MCF 10A (cell line): ENCODE measurements around the gene IMPDH2. TPM values are rescaled to one million over a fixed set of nuclear protein-coding genes. Genes with fewer than 3 reads are reported as not detected.

ENCODE experiments used
- BruUV-seq: library from RNA; stranded (reverse); fragments of 400-500 nt; replicated peaks from 2 replicates; lab custom pipeline; 2021; lab: Mats Ljungman, UMichigan
- CTCF ChIA-PET: fragments of 300-600 bp; sonication (Branson Sonifier 250); formaldehyde crosslinking; extraction: SDS; loops from one replicate; lab custom pipeline; 2021; ENCODE audit warnings: antibody characterized with exemption, inconsistent platforms; lab: Yijun Ruan, JAX
- POLR2A ChIA-PET: fragments of 300-600, 350-650 bp; sonication (Branson Sonifier 250); formaldehyde crosslinking; extraction: SDS; loops from one replicate; lab custom pipeline; 2020; ENCODE audit warnings: antibody characterized with exemption, inconsistent platforms; lab: Yijun Ruan, JAX
- DNase-seq: peaks from one replicate; pipeline ENCODE4 v3.0.0-alpha.2; 2018; ENCODE audit not compliant: unreplicated experiment
- H3K27ac Mint-ChIP-seq: one replicate; pipeline ENCODE4 v1.8.0; 2022; ENCODE audit warnings: mild to moderate bottlenecking, low read depth, mixed read lengths; ENCODE audit not compliant: unreplicated experiment
- H3K27me3 Mint-ChIP-seq: one replicate; pipeline ENCODE4 v1.8.0; 2022; ENCODE audit warnings: mixed read lengths; ENCODE audit not compliant: insufficient read depth, unreplicated experiment
- H3K36me3 Mint-ChIP-seq: one replicate; pipeline ENCODE4 v1.8.0; 2022; ENCODE audit warnings: mild to moderate bottlenecking, moderate library complexity, mixed read lengths; ENCODE audit not compliant: insufficient read depth, unreplicated experiment
- H3K4me1 Mint-ChIP-seq: one replicate; pipeline ENCODE4 v1.8.0; 2022; ENCODE audit warnings: mixed read lengths; ENCODE audit not compliant: insufficient read depth, unreplicated experiment
- H3K4me3 Mint-ChIP-seq: one replicate; pipeline ENCODE4 v1.8.0; 2022; ENCODE audit warnings: mild to moderate bottlenecking, moderate library complexity, mixed read lengths; ENCODE audit not compliant: unreplicated experiment
- H3K9me3 Mint-ChIP-seq: one replicate; pipeline ENCODE4 v1.8.0; 2022; ENCODE audit warnings: mixed read lengths; ENCODE audit not compliant: unreplicated experiment
- intact Hi-C: fragments of 100-400 bp; cut with micrococcal nuclease; formaldehyde crosslinking; loops from 2 replicates; pipeline ENCODE4 v1.14.1; 2022
- total RNA-seq: library from RNA; stranded (reverse); gene quantifications from 2 replicates; pipeline ENCODE4 v1.2.3, GENCODE V29; 2022
- TF ChIP-seq, protein P1 (sequence below): fragments of 200-600 bp; IDR thresholded peaks from one replicate; pipeline ENCODE4 v1.8.0; 2022; ENCODE audit warnings: antibody characterized with exemption, mild to moderate bottlenecking; ENCODE audit not compliant: unreplicated experiment

Gene IMPDH2
- total RNA-seq, 1 experiment from 2014 or later = 476 TPM

DNA sequence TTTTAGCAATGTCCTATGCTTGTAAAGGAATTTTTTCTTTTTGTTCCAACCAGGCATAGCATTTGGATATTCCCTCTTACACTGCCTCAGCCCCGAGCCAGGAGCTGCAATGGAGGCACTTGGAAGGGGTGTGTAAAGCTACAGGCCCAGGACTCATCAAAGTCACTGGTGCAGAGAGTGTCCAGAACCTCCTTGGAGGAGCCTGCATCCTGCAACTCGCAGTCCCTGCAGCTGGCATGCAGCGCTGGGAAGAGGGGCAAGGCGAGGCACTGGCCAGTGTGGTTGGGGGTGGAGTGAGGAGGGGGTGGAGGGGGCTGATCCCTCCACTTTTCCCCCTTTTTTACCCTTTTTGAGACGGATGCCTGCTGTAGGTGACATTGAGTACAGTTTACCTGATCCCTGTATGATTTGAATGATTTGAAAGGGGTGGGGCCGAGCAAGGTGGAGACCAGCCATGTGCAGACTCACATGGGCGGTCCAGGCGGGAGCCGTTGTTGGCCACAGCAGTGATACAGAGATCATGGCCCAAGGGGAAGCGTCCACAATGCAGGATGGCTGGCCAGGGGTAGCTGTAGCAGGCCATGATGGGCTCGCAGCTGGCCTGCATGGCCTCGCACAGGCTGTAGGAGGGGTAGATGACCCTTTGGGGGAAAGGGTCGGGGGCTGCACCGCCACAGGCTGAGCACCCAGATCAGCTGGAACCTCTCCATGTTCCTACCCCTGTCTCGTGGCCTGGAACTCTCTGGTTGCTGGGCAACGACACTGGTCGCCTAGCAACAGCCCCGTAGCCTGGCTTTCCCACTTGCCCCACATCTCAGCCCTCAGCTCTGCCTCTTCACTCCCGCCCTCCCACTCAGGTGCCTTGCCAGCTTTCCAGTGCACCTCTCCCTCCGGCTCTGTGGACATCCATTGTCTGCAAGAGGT, 31.2 kb downstream of the IMPDH2 start:
- H3K27me3 Mint-ChIP-seq = no peaks in the 10 kb centered on the region
- DNase-seq = no peak
- intact Hi-C loops = no loop called here
- no peaks in the 10 kb centered on the region for H3K9me3 Mint-ChIP-seq
- H3K36me3 Mint-ChIP-seq = peaks cover 14% of the 10 kb centered on the region
- H3K4me1 Mint-ChIP-seq = no peaks in the 10 kb centered on the region
- TF ChIP-seq, protein P1, sequence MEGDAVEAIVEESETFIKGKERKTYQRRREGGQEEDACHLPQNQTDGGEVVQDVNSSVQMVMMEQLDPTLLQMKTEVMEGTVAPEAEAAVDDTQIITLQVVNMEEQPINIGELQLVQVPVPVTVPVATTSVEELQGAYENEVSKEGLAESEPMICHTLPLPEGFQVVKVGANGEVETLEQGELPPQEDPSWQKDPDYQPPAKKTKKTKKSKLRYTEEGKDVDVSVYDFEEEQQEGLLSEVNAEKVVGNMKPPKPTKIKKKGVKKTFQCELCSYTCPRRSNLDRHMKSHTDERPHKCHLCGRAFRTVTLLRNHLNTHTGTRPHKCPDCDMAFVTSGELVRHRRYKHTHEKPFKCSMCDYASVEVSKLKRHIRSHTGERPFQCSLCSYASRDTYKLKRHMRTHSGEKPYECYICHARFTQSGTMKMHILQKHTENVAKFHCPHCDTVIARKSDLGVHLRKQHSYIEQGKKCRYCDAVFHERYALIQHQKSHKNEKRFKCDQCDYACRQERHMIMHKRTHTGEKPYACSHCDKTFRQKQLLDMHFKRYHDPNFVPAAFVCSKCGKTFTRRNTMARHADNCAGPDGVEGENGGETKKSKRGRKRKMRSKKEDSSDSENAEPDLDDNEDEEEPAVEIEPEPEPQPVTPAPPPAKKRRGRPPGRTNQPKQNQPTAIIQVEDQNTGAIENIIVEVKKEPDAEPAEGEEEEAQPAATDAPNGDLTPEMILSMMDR = no peak
- no TSS peak for BruUV-seq
- H3K4me3 Mint-ChIP-seq = no peak overlapping the region
- H3K27ac Mint-ChIP-seq = no peak overlapping the region
- ChIA-PET CTCF (interaction anchor here (0.6 to 1.9 kb wide), 3 partner anchors 10 to 410 kb away, joined by 3 to 12 read pairs (median 4); partner anchors contain the start of gene WDR6), POLR2A (interaction anchor here (1.3 to 2.6 kb wide), 2 partner anchors 10 to 11 kb away, joined by 3 to 12 read pairs; partner anchors contain the start of gene WDR6)

DNA sequence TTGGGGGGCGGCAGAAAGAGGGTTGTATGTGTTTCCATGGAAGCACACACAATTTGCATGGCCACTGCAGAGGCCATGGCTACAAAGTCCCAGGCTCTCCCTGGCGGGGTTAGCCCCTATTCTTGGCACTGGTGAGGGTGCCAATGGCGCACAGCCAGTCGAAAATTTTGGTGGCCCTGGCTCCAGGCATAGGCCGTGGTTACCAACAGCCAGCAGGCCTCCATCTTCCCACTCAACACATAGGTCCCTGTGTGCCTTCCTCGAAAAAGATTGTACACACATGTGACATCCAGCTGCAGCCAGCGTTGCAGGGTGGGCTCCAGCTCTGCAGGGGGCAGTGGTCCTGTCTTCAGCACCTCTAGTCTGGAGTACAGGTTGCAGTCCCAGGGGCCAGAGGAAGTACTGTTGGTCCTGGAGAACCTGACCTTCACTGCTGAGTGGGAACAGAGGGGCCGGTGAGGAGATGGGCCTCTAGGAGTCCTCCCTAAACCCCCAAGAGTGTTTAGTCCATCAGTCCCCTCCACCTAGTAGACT, 32.0 kb downstream of the IMPDH2 start:
- no peaks in the 10 kb centered on the region for H3K9me3 Mint-ChIP-seq
- H3K27ac Mint-ChIP-seq = no peak overlapping the region
- CTCF ChIA-PET = interaction anchor here (1.9 kb wide), 1 partner anchor 10 kb away, joined by 12 read pairs; no protein-coding TSS in a partner anchor
- POLR2A ChIA-PET = interaction anchor here (0.9 to 2.6 kb wide), 2 partner anchors 10 to 20 kb away, joined by 3 to 12 read pairs; partner anchors contain the start of gene WDR6
- H3K27me3 Mint-ChIP-seq = no peaks in the 10 kb centered on the region
- TF ChIP-seq, protein P1 = no peak
- DNase-seq = no peak
- H3K4me1 Mint-ChIP-seq = no peaks in the 10 kb centered on the region
- intact Hi-C loops = no loop called here
- H3K4me3 Mint-ChIP-seq = no peak overlapping the region
- BruUV-seq = no TSS peak
- peaks cover 14% of the 10 kb centered on the region for H3K36me3 Mint-ChIP-seq

DNA sequence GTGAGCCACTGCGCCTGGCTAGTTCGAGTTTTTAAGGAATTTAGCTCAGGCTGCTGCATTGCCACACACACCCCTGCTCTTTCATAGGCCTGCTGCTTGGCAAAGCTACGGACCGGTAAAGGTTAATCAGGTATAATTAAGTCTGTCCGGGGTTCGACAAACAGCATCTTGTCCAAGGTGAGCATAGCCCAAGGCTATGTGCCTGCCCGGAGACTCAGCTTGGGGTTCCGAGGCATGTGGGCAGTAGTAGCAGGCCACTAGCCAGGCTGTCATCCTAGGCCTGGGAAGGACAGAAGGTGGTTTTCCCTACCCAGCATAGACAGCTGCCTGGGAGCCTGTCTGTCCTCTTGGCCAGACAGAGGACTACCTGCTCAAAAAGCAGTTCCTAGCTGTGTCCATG, 32.6 kb downstream of the IMPDH2 start:
- Mint-ChIP-seq H3K9me3 (no peaks in the 10 kb centered on the region), H3K27ac (no peak overlapping the region), H3K36me3 (peaks cover 14% of the 10 kb centered on the region), H3K4me1 (peaks cover 4% of the 10 kb centered on the region), H3K27me3 (no peaks in the 10 kb centered on the region), H3K4me3 (no peak overlapping the region)
- no peak for DNase-seq
- no TSS peak for BruUV-seq
- ChIA-PET CTCF (interaction anchor here (1.9 kb wide), 1 partner anchor 10 kb away, joined by 12 read pairs; no protein-coding TSS in a partner anchor), POLR2A (interaction anchor here (0.9 to 2.6 kb wide), 2 partner anchors 11 to 20 kb away, joined by 3 to 12 read pairs; partner anchors contain the start of gene WDR6)
- TF ChIP-seq, protein P1 = no peak
- intact Hi-C loops = no loop called here

DNA sequence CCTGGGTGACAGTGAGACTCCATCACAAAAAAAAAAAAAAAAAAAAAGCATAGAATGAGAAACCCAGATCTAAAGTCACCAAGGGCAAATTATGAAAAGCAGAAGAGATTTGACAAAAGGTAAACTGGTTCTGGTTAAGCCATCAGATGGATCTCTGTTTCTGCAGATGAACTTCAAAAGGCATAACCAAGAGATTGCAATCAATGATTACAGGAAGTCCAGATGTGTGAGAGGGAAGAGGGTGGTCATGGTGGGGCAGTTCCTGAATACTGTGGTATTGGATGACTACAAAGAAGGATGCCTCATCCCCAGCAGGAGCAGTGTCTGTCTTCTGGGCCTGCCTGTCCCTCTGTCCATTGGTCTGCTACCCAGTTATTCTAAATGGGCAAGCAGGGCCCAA, 35.4 kb downstream of the IMPDH2 start:
- ChIA-PET POLR2A (interaction anchor here (1.2 to 7.4 kb wide), 3 partner anchors 13 to 26 kb away, joined by 4 to 131 read pairs (median 33); partner anchors contain the start of genes DALRD3, NDUFAF3 and WDR6), CTCF (no interaction called here)
- Mint-ChIP-seq H3K4me3 (no peak overlapping the region), H3K27ac (no peak overlapping the region), H3K4me1 (peaks cover 22% of the 10 kb centered on the region), H3K27me3 (no peaks in the 10 kb centered on the region), H3K36me3 (peaks cover 9% of the 10 kb centered on the region), H3K9me3 (no peaks in the 10 kb centered on the region)
- intact Hi-C loops = no loop called here
- TF ChIP-seq, protein P1 = no peak
- DNase-seq = no peak
- no TSS peak for BruUV-seq
